Spleen (tissue), 7 donors: ENCODE data around the gene LRIT2.

ENCODE experiments used
- POLR2A ChIP-seq, 3 donors: fragments of 450-650 bp; IDR thresholded peaks; one replicate each; pipeline ENCODE4 v1.5.1; 2017; ENCODE audit warnings: antibody characterized with exemption in 3 of 3, mild to moderate bottlenecking in 1 of 3
- TF ChIP-seq, protein P1 (sequence below), 11 experiments: fragments of 200-600 bp in 7 of 11; fragments of 450-650 bp in 4 of 11; sonication (generic) in 4 of 11; IDR thresholded peaks in 8 of 11; conservative IDR thresholded peaks in 3 of 11; 1 replicate in 7 of 11; 2 replicates in 4 of 11; pipeline versions ENCODE4 v1.4.0 to v1.8.0; 2016 to 2021; ENCODE audit warnings: antibody characterized with exemption in 11 of 11, inconsistent platforms in 4 of 11, mild to moderate bottlenecking in 1 of 11
- donor health status: DM: no; HTN: no; CAD: no; lungs with moderate emphysema.
- donor health status: DM: no; HTN: no; CAD: no.
- donor health status: DM: no; HTN: no; CAD: no.

DNA sequence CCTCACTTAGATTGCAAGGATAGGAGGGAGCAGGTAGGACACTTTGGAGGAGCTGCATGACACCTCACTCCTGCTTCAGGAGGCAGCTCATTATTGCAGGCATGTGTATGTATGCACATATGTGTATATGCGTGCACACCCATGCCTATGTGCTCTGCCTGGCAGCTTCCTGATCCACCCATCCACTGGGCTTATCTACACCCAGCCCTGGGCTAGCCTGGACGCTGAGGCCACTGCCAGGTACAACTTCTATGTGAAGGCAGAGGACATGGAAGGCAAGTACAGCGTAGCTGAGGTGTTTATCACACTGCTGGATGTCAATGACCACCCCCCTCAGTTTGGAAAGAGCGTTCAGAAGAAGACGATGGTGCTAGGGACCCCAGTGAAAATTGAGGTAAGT is 13.3 kb downstream of the LRIT2 start:
- TF ChIP-seq, protein P1, sequence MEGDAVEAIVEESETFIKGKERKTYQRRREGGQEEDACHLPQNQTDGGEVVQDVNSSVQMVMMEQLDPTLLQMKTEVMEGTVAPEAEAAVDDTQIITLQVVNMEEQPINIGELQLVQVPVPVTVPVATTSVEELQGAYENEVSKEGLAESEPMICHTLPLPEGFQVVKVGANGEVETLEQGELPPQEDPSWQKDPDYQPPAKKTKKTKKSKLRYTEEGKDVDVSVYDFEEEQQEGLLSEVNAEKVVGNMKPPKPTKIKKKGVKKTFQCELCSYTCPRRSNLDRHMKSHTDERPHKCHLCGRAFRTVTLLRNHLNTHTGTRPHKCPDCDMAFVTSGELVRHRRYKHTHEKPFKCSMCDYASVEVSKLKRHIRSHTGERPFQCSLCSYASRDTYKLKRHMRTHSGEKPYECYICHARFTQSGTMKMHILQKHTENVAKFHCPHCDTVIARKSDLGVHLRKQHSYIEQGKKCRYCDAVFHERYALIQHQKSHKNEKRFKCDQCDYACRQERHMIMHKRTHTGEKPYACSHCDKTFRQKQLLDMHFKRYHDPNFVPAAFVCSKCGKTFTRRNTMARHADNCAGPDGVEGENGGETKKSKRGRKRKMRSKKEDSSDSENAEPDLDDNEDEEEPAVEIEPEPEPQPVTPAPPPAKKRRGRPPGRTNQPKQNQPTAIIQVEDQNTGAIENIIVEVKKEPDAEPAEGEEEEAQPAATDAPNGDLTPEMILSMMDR (IDR thresholded peaks at IDR 0.05 in 8 of 11, conservative IDR thresholded peaks at IDR 0.05 in 3 of 11), result no peak
- TF ChIP-seq POLR2A (IDR thresholded peaks at IDR 0.05), result no peak
